KMS-11 (cell line): Measurements from ENCODE around the gene TMEM59L.

Experiments used
- H2AFZ ChIP-seq: fragments of 200-600 bp; sonication (generic); 2 replicates; pipeline ENCODE4 v1.6.1; 2016; ENCODE audit warnings: antibody characterized with exemption, mixed run types, low read depth
- H3K27ac ChIP-seq: fragments of 200-600 bp; sonication (generic); 2 replicates; pipeline ENCODE4 v1.6.1; 2016; ENCODE audit warnings: mild to moderate bottlenecking, mixed run types
- H3K27me3 ChIP-seq: fragments of 200-600 bp; sonication (generic); 2 replicates; pipeline ENCODE4 v1.6.1; 2017; ENCODE audit warnings: mild to moderate bottlenecking, low read depth, mixed run types, moderate library complexity; ENCODE audit not compliant: insufficient read depth
- H3K36me3 ChIP-seq: fragments of 200-600 bp; sonication (generic); 2 replicates; pipeline ENCODE4 v1.6.1; 2017; ENCODE audit warnings: mild to moderate bottlenecking, mixed run types; ENCODE audit not compliant: insufficient read depth
- H3K4me1 ChIP-seq: fragments of 200-600 bp; sonication (generic); 2 replicates; pipeline ENCODE4 v1.6.1; 2016; ENCODE audit warnings: mild to moderate bottlenecking, low read depth, mixed run types; ENCODE audit not compliant: poor library complexity, severe bottlenecking
- H3K4me2 ChIP-seq: fragments of 200-600 bp; sonication (generic); 2 replicates; pipeline ENCODE4 v1.7.0; 2016; ENCODE audit warnings: mild to moderate bottlenecking, mixed run types
- H3K4me3 ChIP-seq: fragments of 200-600 bp; sonication (generic); IDR thresholded peaks from 2 replicates; pipeline ENCODE4 v1.6.1; 2017; ENCODE audit warnings: low read depth, low read length, mixed read lengths; ENCODE audit not compliant: insufficient read depth
- H3K79me2 ChIP-seq: fragments of 200-600 bp; sonication (generic); 2 replicates; pipeline ENCODE4 v1.6.1; 2016; ENCODE audit warnings: low read depth, mixed run types; ENCODE audit not compliant: insufficient read depth
- H3K9ac ChIP-seq: fragments of 200-600 bp; sonication (generic); 2 replicates; pipeline ENCODE4 v1.6.1; 2016; ENCODE audit warnings: mild to moderate bottlenecking, mixed run types
- H4K20me1 ChIP-seq: fragments of 200-600 bp; sonication (generic); 2 replicates; pipeline ENCODE4 v1.6.1; 2016; ENCODE audit warnings: mild to moderate bottlenecking, mixed run types; ENCODE audit not compliant: insufficient read depth
- CTCF ChIP-seq: fragments of 200-600 bp; sonication (generic); conservative IDR thresholded peaks from 2 replicates; pipeline ENCODE4 v1.6.1; 2017; ENCODE audit warnings: low read depth, mild to moderate bottlenecking, antibody characterized with exemption, low read length, moderate library complexity, mixed read lengths

TMEM59L gene

GRCh38 chr19:18626906-18627305 lies 14.2 kb downstream of the TMEM59L start:
- H3K4me1 ChIP-seq, result no peaks in the 10 kb centered on the region
- no peaks in the 10 kb centered on the region; the same call in 1 of the 2 replicates for H3K27me3 ChIP-seq
- no peak for TF ChIP-seq CTCF
- H2AFZ ChIP-seq, result no peak overlapping the region
- no peak overlapping the region for H3K4me3 ChIP-seq
- H3K36me3 ChIP-seq, result no peaks in the 10 kb centered on the region
- H4K20me1 ChIP-seq, result no peaks in the 10 kb centered on the region
- no peak overlapping the region for H3K4me2 ChIP-seq
- H3K27ac ChIP-seq, result no peak overlapping the region
- H3K79me2 ChIP-seq, result no peaks in the 10 kb centered on the region
- H3K9ac ChIP-seq, result no peak overlapping the region

GRCh38 chr19:18629166-18630088 lies 16.8 kb downstream of the TMEM59L start:
- Histone ChIP-seq H4K20me1 (no peaks in the 10 kb centered on the region), H3K79me2 (no peaks in the 10 kb centered on the region), H3K27ac (no peak overlapping the region), H3K27me3 (no peaks in the 10 kb centered on the region; the same call in 1 of the 2 replicates), H3K4me3 (no peak overlapping the region), H2AFZ (no peak overlapping the region), H3K4me1 (peaks cover 13% of the 10 kb centered on the region), H3K4me2 (no peak overlapping the region), H3K9ac (no peak overlapping the region), H3K36me3 (no peaks in the 10 kb centered on the region)
- TF ChIP-seq CTCF, result no peak

- peaks cover 5% of the 10 kb centered on the region; the same call in 1 of the 2 replicates for H3K79me2 ChIP-seq
- no peak overlapping the region for H3K4me3 ChIP-seq
- H4K20me1 ChIP-seq, result no peaks in the 10 kb centered on the region
- H3K27ac ChIP-seq, result no peak overlapping the region
- no peak for TF ChIP-seq CTCF
- H3K9ac ChIP-seq, result no peak overlapping the region
- H3K4me1 ChIP-seq, result peaks cover 29% of the 10 kb centered on the region
- H2AFZ ChIP-seq, result no peak overlapping the region
- H3K27me3 ChIP-seq, result no peaks in the 10 kb centered on the region; the same call in 1 of the 2 replicates
- H3K4me2 ChIP-seq, result no peak overlapping the region
- no peaks in the 10 kb centered on the region for H3K36me3 ChIP-seq
Measured at GRCh38 chr19:18633321-18633720, 20.7 kb downstream of the TMEM59L start.

- H3K4me1 ChIP-seq, result peaks cover 29% of the 10 kb centered on the region
- H3K27ac ChIP-seq, result no peak overlapping the region
- H2AFZ ChIP-seq, result no peak overlapping the region
- no peak overlapping the region for H3K4me3 ChIP-seq
- H3K4me2 ChIP-seq, result no peak overlapping the region
- peaks cover 5% of the 10 kb centered on the region; the same call in 1 of the 2 replicates for H3K79me2 ChIP-seq
- no peaks in the 10 kb centered on the region; the same call in 1 of the 2 replicates for H3K27me3 ChIP-seq
- TF ChIP-seq CTCF, result no peak
- H3K36me3 ChIP-seq, result no peaks in the 10 kb centered on the region
- H4K20me1 ChIP-seq, result no peaks in the 10 kb centered on the region
- H3K9ac ChIP-seq, result no peak overlapping the region
Measured at GRCh38 chr19:18634612-18635297, 22.1 kb downstream of the TMEM59L start.
